GM23338 (cell line): ENCODE results near the gene CALHM2. TPM values are rescaled to one million over a fixed set of nuclear protein-coding genes. Genes with fewer than 3 reads are reported as not detected.
A peak's percentile ranks its signal among the peaks of the same experiment; 100 is the strongest.
"Not testable (repeated sequence)": the region's sequence is repeated elsewhere in the genome, so short reads cannot be mapped to it uniquely, and the experiment has no call there.

Experiments used
- ATAC-seq: fragments of 200-7000 bp; cut with Tn5 transposase; 3 replicates; pipeline ENCODE4 v1.9.1; 2020
- DNase-seq: peaks from one replicate; pipeline ENCODE4 v3.0.0-alpha.2; 2015; ENCODE audit warnings: low spot score
- H2AFZ ChIP-seq: fragments of 200-600 bp; sonication (generic); 2 replicates; pipeline ENCODE4 v1.8.0; 2016; ENCODE audit warnings: antibody characterized with exemption, mild to moderate bottlenecking, moderate library complexity
- H3F3A ChIP-seq: fragments of 200-600 bp; sonication (generic); replicated peaks from 2 replicates; pipeline ENCODE4 v1.8.0; 2017; ENCODE audit warnings: antibody characterized with exemption, mixed run types, low read depth
- H3K27ac ChIP-seq: fragments of 200-600 bp; sonication (generic); 2 replicates; pipeline ENCODE4 v1.6.1; 2016; ENCODE audit warnings: low read depth
- H3K27me3 ChIP-seq: fragments of 200-600 bp; sonication (generic); 2 replicates; pipeline ENCODE4 v1.8.0; 2016; ENCODE audit warnings: mild to moderate bottlenecking, mixed run types, moderate library complexity; ENCODE audit not compliant: insufficient read depth
- H3K36me3 ChIP-seq: fragments of 200-600 bp; sonication (generic); 2 replicates; pipeline ENCODE4 v1.8.0; 2016; ENCODE audit warnings: mild to moderate bottlenecking; ENCODE audit not compliant: insufficient read depth
- H3K4me1 ChIP-seq: fragments of 200-600 bp; sonication (generic); 2 replicates; pipeline ENCODE4 v1.8.0; 2016; ENCODE audit warnings: mild to moderate bottlenecking, moderate library complexity; ENCODE audit not compliant: insufficient read depth
- H3K4me2 ChIP-seq: fragments of 200-600 bp; sonication (generic); 2 replicates; pipeline ENCODE4 v1.7.1; 2017; ENCODE audit warnings: mixed run types
- H3K4me3 ChIP-seq: fragments of 200-600 bp; sonication (generic); 2 replicates; pipeline ENCODE4 v1.6.1; 2016; ENCODE audit warnings: mixed run types
- H3K79me2 ChIP-seq: fragments of 200-600 bp; sonication (generic); replicated peaks from 2 replicates; pipeline ENCODE4 v1.8.0; 2017; ENCODE audit warnings: mild to moderate bottlenecking; ENCODE audit not compliant: insufficient read depth
- H3K9me2 ChIP-seq: fragments of 200-600 bp; sonication (generic); 2 replicates; pipeline ENCODE4 v1.8.0; 2017; ENCODE audit not compliant: insufficient read depth
- H4K20me1 ChIP-seq: fragments of 200-600 bp; sonication (generic); replicated peaks from 2 replicates; pipeline ENCODE4 v1.8.0; 2017; ENCODE audit warnings: mild to moderate bottlenecking; ENCODE audit not compliant: insufficient read depth
- H3K27ac Mint-ChIP-seq: 2 replicates; pipeline ENCODE4 v1.8.0; 2020; ENCODE audit warnings: inconsistent platforms, mild to moderate bottlenecking, moderate library complexity, mixed read lengths
- H3K27me3 Mint-ChIP-seq: 3 replicates; pipeline ENCODE4 v1.8.0; 2022; ENCODE audit warnings: low read depth, mild to moderate bottlenecking, moderate library complexity, mixed read lengths, inconsistent platforms; ENCODE audit not compliant: insufficient read depth, poor library complexity
- H3K36me3 Mint-ChIP-seq: 3 replicates; pipeline ENCODE4 v1.8.0; 2021; ENCODE audit warnings: low read depth, mild to moderate bottlenecking, inconsistent platforms, moderate library complexity, mixed read lengths
- H3K4me1 Mint-ChIP-seq: 3 replicates; pipeline ENCODE4 v1.8.0; 2020; ENCODE audit warnings: mild to moderate bottlenecking, inconsistent platforms, mixed read lengths
- H3K4me3 Mint-ChIP-seq: 3 replicates; pipeline ENCODE4 v1.8.0; 2021; ENCODE audit warnings: moderate library complexity, mild to moderate bottlenecking, inconsistent platforms, mixed read lengths
- H3K9me3 Mint-ChIP-seq: 3 replicates; pipeline ENCODE4 v1.8.0; 2020; ENCODE audit warnings: moderate library complexity, mild to moderate bottlenecking, inconsistent platforms, mixed read lengths
- CTCF ChIP-seq, 2 experiments: fragments of 200-600 bp in 1 of 2; sonication (generic) in 1 of 2; conservative IDR thresholded peaks; 2 replicates each; pipeline versions ENCODE4 v1.5.1 to v1.6.1; 2016 to 2017; ENCODE audit warnings: antibody characterized with exemption in 2 of 2, low read depth in 2 of 2, mild to moderate bottlenecking in 2 of 2, moderate library complexity in 1 of 2
- ETS1 ChIP-seq: IDR thresholded peaks from 2 replicates; pipeline ENCODE4 v1.6.1; 2016; ENCODE audit warnings: antibody characterized with exemption
- EZH2 ChIP-seq: fragments of 200-600 bp; sonication (generic); IDR thresholded peaks from one replicate; pipeline ENCODE4 v1.8.0; 2017; ENCODE audit warnings: antibody characterized with exemption, mild to moderate bottlenecking, low read depth; ENCODE audit not compliant: unreplicated experiment
- NANOG ChIP-seq: IDR thresholded peaks from 2 replicates; pipeline ENCODE4 v1.6.1; 2016; ENCODE audit warnings: antibody characterized with exemption, borderline replicate concordance
- POLR2AphosphoS5 ChIP-seq: IDR thresholded peaks from 2 replicates; pipeline ENCODE4 v1.6.1; 2016; ENCODE audit warnings: antibody characterized with exemption, low read depth
- ZNF331 ChIP-seq: fragments of 250-450 bp; sonication (Bioruptor Pico); IDR thresholded peaks from 2 replicates; pipeline ENCODE4 v1.5.0; 2020; ENCODE audit warnings: low read depth, mild to moderate bottlenecking, moderate library complexity
- ZNF462 ChIP-seq: fragments of 250-450 bp; sonication (Bioruptor Pico); IDR thresholded peaks from 2 replicates; pipeline ENCODE4 v1.5.0; 2020; ENCODE audit warnings: mild to moderate bottlenecking, moderate library complexity
- polyA plus RNA-seq: library from polyadenylated mRNA; unstranded; fragments of >200 nt; fragmentation: Nextera tagmentation; extraction: Ambion mirVana; gene quantifications from 2 replicates; pipeline ENCODE4 v1.2.1, GENCODE V29; 2016
- total RNA-seq: library from RNA; depleted of rRNA; stranded (reverse); fragments of >200 nt; shearing (Covaris generic); gene quantifications from 2 replicates; pipeline ENCODE4 v1.2.3, GENCODE V29; 2014

Gene CALHM2
- total and polyA plus RNA-seq, 2 experiments from 2014 or later: 2.1 to 2.2 TPM

- not testable (repeated sequence) for H2AFZ ChIP-seq, H3K79me2 ChIP-seq, H3F3A ChIP-seq, H3K4me3 ChIP-seq, H3K27ac ChIP-seq, H3K27me3 ChIP-seq, H3K4me3 Mint-ChIP-seq, H3K9me2 ChIP-seq, H3K27me3 Mint-ChIP-seq, H3K27ac Mint-ChIP-seq, H3K9me3 Mint-ChIP-seq, H3K4me1 ChIP-seq, H3K4me2 ChIP-seq, H3K4me1 Mint-ChIP-seq, ATAC-seq, DNase-seq
- peaks cover 85% of the 10 kb centered on the region for H3K36me3 ChIP-seq
- H4K20me1 ChIP-seq: peaks cover 22% of the 10 kb centered on the region
- peaks cover 94% of the 10 kb centered on the region for H3K36me3 Mint-ChIP-seq
Observed at GRCh38 chr10:103417148-103417469, 35.1 kb downstream of the CALHM2 start.

GRCh38 chr10:103416436-103417147 is 35.6 kb downstream of the CALHM2 start:
- no peaks in the 10 kb centered on the region for H3K27me3 ChIP-seq
- Mint-ChIP-seq H3K27me3 (peaks cover 2% of the 10 kb centered on the region), H3K4me3 (no peak overlapping the region), H3K36me3 (peaks cover 95% of the 10 kb centered on the region), H3K27ac (no peak overlapping the region), H3K4me1 (no peaks in the 10 kb centered on the region), H3K9me3 (no peaks in the 10 kb centered on the region)
- TF ChIP-seq POLR2AphosphoS5 (no peak), CTCF (conservative IDR thresholded peaks at IDR 0.05; ENCODE audit: low read depth in 2 of 2) (peak; percentile 66)
- no peaks in the 10 kb centered on the region for H3K4me1 ChIP-seq
- no peaks in the 10 kb centered on the region for H3K9me2 ChIP-seq
- DNase-seq (peak; percentile 62), ATAC-seq (peak; percentile 25; the same call in 2 of the 3 replicates)
- H4K20me1 ChIP-seq: peaks cover 21% of the 10 kb centered on the region
- H3K79me2 ChIP-seq: no peaks in the 10 kb centered on the region
- H3K4me2 ChIP-seq: no peak overlapping the region
- peaks cover 5% of the 10 kb centered on the region; the same call in 1 of the 2 replicates for H3F3A ChIP-seq
- no peak overlapping the region for H3K4me3 ChIP-seq
- peaks cover 87% of the 10 kb centered on the region for H3K36me3 ChIP-seq
- H2AFZ ChIP-seq: no peak overlapping the region
- H3K27ac ChIP-seq: no peak overlapping the region

GRCh38 chr10:103415581-103415980 is 36.6 kb downstream of the CALHM2 start:
- peaks cover 21% of the 10 kb centered on the region for H4K20me1 ChIP-seq
- TF ChIP-seq EZH2: no peak
- TF ChIP-seq ZNF462: no peak
- TF ChIP-seq ZNF331 (CRISPR knock-in tag): no peak
- no peak for TF ChIP-seq NANOG
- no peak for TF ChIP-seq ETS1

More at GRCh38 chr10:103415581-103415980, 36.6 kb downstream of the CALHM2 start:
- no peak overlapping the region for H3K4me2 ChIP-seq
- no peaks in the 10 kb centered on the region for H3K4me1 ChIP-seq
- no peak overlapping the region for H3K27ac ChIP-seq
- H3K9me3 Mint-ChIP-seq: no peaks in the 10 kb centered on the region
- H3K27ac Mint-ChIP-seq: no peak overlapping the region
- peaks cover 92% of the 10 kb centered on the region for H3K36me3 Mint-ChIP-seq
- no peak overlapping the region for H2AFZ ChIP-seq
- peaks cover 89% of the 10 kb centered on the region for H3K36me3 ChIP-seq
- no peaks in the 10 kb centered on the region for H3K27me3 ChIP-seq
- H3K4me3 ChIP-seq: no peak overlapping the region
- peaks cover 5% of the 10 kb centered on the region; the same call in 1 of the 2 replicates for H3F3A ChIP-seq
- no peak overlapping the region for H3K4me3 Mint-ChIP-seq
- H3K9me2 ChIP-seq: no peaks in the 10 kb centered on the region
- H3K79me2 ChIP-seq: no peaks in the 10 kb centered on the region
- no peak for ATAC-seq
- no peak for DNase-seq
- no peaks in the 10 kb centered on the region for H3K4me1 Mint-ChIP-seq
- peaks cover 2% of the 10 kb centered on the region for H3K27me3 Mint-ChIP-seq
